ENCODE data around the gene C8G. TPM values are rescaled to one million over a fixed set of nuclear protein-coding genes. Genes with fewer than 3 reads are reported as not detected.
A peak's percentile ranks its signal among the peaks of the same experiment; 100 is the strongest.

The C8G gene
- total and polyA plus RNA-seq, 2 of the 8 experiments (the other 6 are each of a cell fraction or from before 2014, with no cell fraction given) = 0.62 to 0.80 TPM

GRCh38 chr9:136995362-136995761, 50.3 kb downstream of the C8G start:
- peak overlapping the region in 1 of 2 experiments; percentile 47; a peak in 1 of 4 replicates for H3K4me2 ChIP-seq (ENCODE audit: insufficient read depth in 1 of 2, low read depth in 2 of 2, low read length in 2 of 2)
- ChIA-PET POLR2A (ENCODE audit: partially characterized antibody) (interaction anchor here (1.4 kb wide), 2 partner anchors 21 to 147 kb away, joined by 4 to 5 read pairs; no protein-coding TSS in a partner anchor), CTCF (ENCODE audit: partially characterized antibody) (interaction anchor here (0.6 to 5.6 kb wide), 11 partner anchors 7 to 179 kb away, joined by 3 to 29 read pairs (median 5); partner anchors contain the start of genes ABCA2, FUT7, LCNL1 and PTGDS)
- H3K18ac ChIP-seq (ENCODE audit: extremely low read depth, low read length) = no peak overlapping the region
- H4K8ac ChIP-seq (ENCODE audit: extremely low read depth, insufficient read depth, low read length) = no peak overlapping the region
- H3K27ac ChIP-seq (ENCODE audit: low read depth, low read length) = no peak overlapping the region
- no peaks in the 10 kb centered on the region for H3K79me1 ChIP-seq (ENCODE audit: low read depth, low read length)
- no peak overlapping the region for H3K14ac ChIP-seq (ENCODE audit: insufficient read length)
- H4K91ac ChIP-seq (replicated peaks; ENCODE audit: insufficient read length, low read length) = no peak overlapping the region
- H3K36me3 ChIP-seq (ENCODE audit: control insufficient read depth in 2 of 4, insufficient read depth in 4 of 4, low read length in 3 of 4) = peaks cover 0 to 2% (median 0%) of the 10 kb centered on the region in 4 experiments; a peak in 1 of 8 replicates
- H2BK20ac ChIP-seq (ENCODE audit: low read length) = no peak overlapping the region
- H4K20me1 ChIP-seq (replicated peaks in 1 of 2; ENCODE audit: control insufficient read depth in 1 of 2, insufficient read depth in 2 of 2, low read length in 2 of 2) = peaks cover 0 to 2% of the 10 kb centered on the region in 2 experiments
- H2AFZ ChIP-seq (ENCODE audit: low read length) = no peak overlapping the region
- no peak overlapping the region for H3K9ac ChIP-seq (replicated peaks in 1 of 4; ENCODE audit: extremely low read depth in 1 of 4, low read depth in 3 of 4, low read length in 3 of 4)
- H3K4me3 ChIP-seq (ENCODE audit: extremely low read depth in 1 of 4, insufficient read depth in 2 of 4, low read depth in 3 of 4, low read length in 4 of 4) = no peak overlapping the region
- DNase-seq (ENCODE audit: low read depth in 1 of 2, low spot score in 2 of 2) = no peak
- no peak overlapping the region for H3K4ac ChIP-seq (replicated peaks; ENCODE audit: insufficient read length, low read depth, low read length)
- no peaks in the 10 kb centered on the region for H3K79me2 ChIP-seq (ENCODE audit: control insufficient read depth in 1 of 2, insufficient read depth in 2 of 2, low read length in 2 of 2)
- FAIRE-seq = no peak
- 86% methylated on average over 30 of the region's 30 CpGs; no CpG with 5 or more reads in 1 of the 2 experiments for WGBS, 2 experiments (ENCODE audit: extremely low coverage in 1 of 2, insufficient coverage in 1 of 2, insufficient read length in 1 of 2, insufficient replicate concordance in 2 of 2, low coverage in 1 of 2, low lambda C conversion rate in 2 of 2, missing lambda C conversion rate in 1 of 2)
- TF ChIP-seq NANOG (IDR thresholded peaks at IDR 0.05; ENCODE audit: insufficient read depth, low read depth, low read length, poor library complexity, severe bottlenecking) (no peak), NRF1 (IDR thresholded peaks at IDR 0.05; ENCODE audit: low read depth, low read length) (no peak), RNF2 (IDR thresholded peaks at IDR 0.05; ENCODE audit: borderline replicate concordance, low read depth, low read length, missing control alignments, poor library complexity, severe bottlenecking) (no peak)
- H2BK120ac ChIP-seq (replicated peaks; ENCODE audit: low read depth, low read length) = no peak overlapping the region
- no peak overlapping the region for H2BK15ac ChIP-seq (ENCODE audit: low read length)
- H2BK5ac ChIP-seq (ENCODE audit: low read depth, low read length) = no peak overlapping the region
- no peak overlapping the region for H3K23ac ChIP-seq (ENCODE audit: insufficient read length)
- peaks cover 0 to 20% (median 11%) of the 10 kb centered on the region in 4 experiments; a peak in 6 of 7 replicates for H3K4me1 ChIP-seq (replicated peaks in 1 of 4; ENCODE audit: control insufficient read depth in 3 of 4, insufficient read depth in 4 of 4, low read length in 3 of 4)
- no peak overlapping the region for H2AK5ac ChIP-seq (ENCODE audit: low read depth, low read length)
- no peak overlapping the region for H4K5ac ChIP-seq (ENCODE audit: insufficient read length, low read depth, low read length)
- no peak overlapping the region for H3K56ac ChIP-seq (replicated peaks; ENCODE audit: insufficient read length, low read depth, low read length)
- no peak overlapping the region for H2BK12ac ChIP-seq (ENCODE audit: low read depth, low read length)
- H3K9me3 ChIP-seq (ENCODE audit: insufficient read depth in 2 of 2, low read depth in 1 of 2, low read length in 1 of 2) = peaks cover 6% of the 10 kb centered on the region in 2 experiments; a peak in 2 of 4 replicates
- H3K27me3 ChIP-seq (replicated peaks in 1 of 4; ENCODE audit: control insufficient read depth in 3 of 4, extremely low read depth in 1 of 4, insufficient read depth in 3 of 4, low read length in 3 of 4) = peaks cover 0 to 10% (median 7%) of the 10 kb centered on the region in 4 experiments; a peak in 3 of 7 replicates
- H3K23me2 ChIP-seq (ENCODE audit: low read depth, low read length) = peaks cover 17% of the 10 kb centered on the region
